Pancreas (tissue), 10 donors: ENCODE results near the gene SRGAP3. TPM values are rescaled to one million over a fixed set of nuclear protein-coding genes. Genes with fewer than 3 reads are reported as not detected.

Experiments
- ATAC-seq, 4 donors: fragments of 200-7000 bp; cut with Tn5 transposase; one replicate each; pipeline versions ENCODE4 v1.8.0 to v1.9.1; 2020; ENCODE audit warnings: mild to moderate bottlenecking in 4 of 4, moderate library complexity in 4 of 4
- DNase-seq, 6 donors: peaks; one replicate each; pipeline ENCODE4 v3.0.0-alpha.2; 2020
- FAIRE-seq: peaks from 2 replicates; lab custom pipeline; 2012; peaks lifted over from hg19 to GRCh38; lab: Jason Lieb, UNC
- H3K27ac ChIP-seq, 4 donors: fragments of 200-600 bp; sonication (generic); 1 replicate in 3 of 4; 2 replicates in 1 of 4; pipeline versions ENCODE4 v1.5.0 to v1.8.0; 2020
- H3K27me3 ChIP-seq, 4 donors: fragments of 200-600 bp; one replicate each; pipeline ENCODE4 v1.8.0; 2021
- H3K36me3 ChIP-seq, 3 donors: fragments of 200-600 bp; sonication (generic) in 1 of 3; one replicate each; pipeline versions ENCODE4 v1.5.0 to v1.8.0; 2020 to 2021
- H3K4me1 ChIP-seq, 3 donors: fragments of 200-600 bp; one replicate each; pipeline ENCODE4 v1.8.0; 2021
- H3K4me3 ChIP-seq, 4 donors: fragments of 200-600 bp; sonication (generic) in 2 of 4; one replicate each; pipeline versions ENCODE4 v1.5.0 to v1.8.0; 2020 to 2021
- H3K9me3 ChIP-seq, 4 donors: fragments of 200-600 bp; one replicate each; pipeline ENCODE4 v1.8.0; 2021
- CTCF ChIP-seq, 4 donors: fragments of 200-600 bp; sonication (generic) in 3 of 4; IDR thresholded peaks; one replicate each; pipeline versions ENCODE4 v1.5.0 to v1.8.0; 2021; ENCODE audit warnings: antibody characterized with exemption in 4 of 4
- WGBS, 2 donors: extraction: QIAGEN DNeasy Blood & Tissue Kit; methylation state at CpG; one replicate each; pipeline ENCODE4 v1.1.7; 2013; 5-methylcytosine and 5-hydroxymethylcytosine counted together
- intact Hi-C, 3 donors: fragments of 100-400 bp; cut with DNase I; formaldehyde crosslinking; loops; one replicate each; pipeline versions ENCODE4 v1.11.1 to v1.14.2; 2022
- polyA plus RNA-seq, 2 donors: library from polyadenylated mRNA; stranded (reverse); fragments of 200-250 nt; gene quantifications; one replicate each; pipeline ENCODE4 v1.2.3, GENCODE V29; 2013
- total RNA-seq, 6 donors: library from RNA; stranded (reverse); fragmentation: NEBNext Ultra II Directional in 4 of 6; extraction: Animal tissue kit (Norgen Biotek cat#: 25700) in 4 of 6; gene quantifications; one replicate each; pipeline versions ENCODE4 v1.2.1 to v1.2.4, GENCODE V29; 2021 to 2023
- donor health status: healthy with polysubstance abuse.
- donor health status: DM: no; HTN: no; CAD: no; lungs with moderate emphysema.
- donor health status: DM: no; HTN: no; CAD: no.
- donor health status: control.
- donor health status: control.
- donor health status: Bipolar disorder and iron deficiency.
- donor health status: DM: yes; HTN: yes; CAD: no.
- donor health status: DM: no; HTN: no; CAD: no.
- donor health status: DM: no; HTN: no; CAD: no.
- donor health status: DM: yes; HTN: yes; CAD: no.

SRGAP3 gene
- total and polyA plus RNA-seq, 8 donors = 1.9 to 6.5 (median 3.0) TPM

GRCh38 chr3:9225268-9225667 lies 24.2 kb downstream of the SRGAP3 start:
- no peak overlapping the region for H3K4me3 ChIP-seq
- TF ChIP-seq CTCF (IDR thresholded peaks at IDR 0.05) = no peak
- no peak overlapping the region for H3K27ac ChIP-seq
- DNase-seq = no peak
- no peaks in the 10 kb centered on the region for H3K9me3 ChIP-seq
- no peak for ATAC-seq
- FAIRE-seq = no peak
- no peaks in the 10 kb centered on the region for H3K4me1 ChIP-seq
- no peaks in the 10 kb centered on the region for H3K27me3 ChIP-seq
- WGBS, 2 donors = 97 to 100% methylated on average over 1 of the region's 1 CpG
- H3K36me3 ChIP-seq = no peaks in the 10 kb centered on the region
- intact Hi-C loops = no loop called here

DNA sequence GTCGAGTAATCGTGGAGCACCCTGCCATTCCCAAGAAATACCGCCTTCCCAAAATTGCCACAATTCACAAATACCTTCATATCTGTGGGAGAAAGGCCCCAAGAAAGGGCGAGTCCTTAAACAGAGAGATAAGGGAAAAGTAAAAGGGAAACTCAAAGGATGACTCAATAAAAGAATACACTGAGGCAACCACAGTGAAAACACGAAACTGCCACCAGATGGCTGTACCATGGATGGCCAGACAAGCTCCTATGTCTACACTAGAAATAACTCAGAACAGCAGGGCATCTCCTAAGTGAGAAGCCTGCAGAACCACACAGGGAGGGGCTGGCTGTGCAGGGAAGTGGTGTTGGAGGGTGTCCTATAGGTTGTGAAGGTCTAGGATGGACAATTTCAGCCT lies 25.0 kb downstream of the SRGAP3 start:
- DNase-seq (no peak), FAIRE-seq (no peak), ATAC-seq (no peak)
- Histone ChIP-seq H3K4me3 (no peak overlapping the region), H3K27ac (no peak overlapping the region), H3K36me3 (no peaks in the 10 kb centered on the region), H3K27me3 (no peaks in the 10 kb centered on the region), H3K4me1 (no peaks in the 10 kb centered on the region), H3K9me3 (no peaks in the 10 kb centered on the region)
- WGBS, 2 donors = 82 to 84% methylated on average over 5 of the region's 5 CpGs
- no peak for TF ChIP-seq CTCF (IDR thresholded peaks at IDR 0.05)
- intact Hi-C loops = no loop called here

DNA sequence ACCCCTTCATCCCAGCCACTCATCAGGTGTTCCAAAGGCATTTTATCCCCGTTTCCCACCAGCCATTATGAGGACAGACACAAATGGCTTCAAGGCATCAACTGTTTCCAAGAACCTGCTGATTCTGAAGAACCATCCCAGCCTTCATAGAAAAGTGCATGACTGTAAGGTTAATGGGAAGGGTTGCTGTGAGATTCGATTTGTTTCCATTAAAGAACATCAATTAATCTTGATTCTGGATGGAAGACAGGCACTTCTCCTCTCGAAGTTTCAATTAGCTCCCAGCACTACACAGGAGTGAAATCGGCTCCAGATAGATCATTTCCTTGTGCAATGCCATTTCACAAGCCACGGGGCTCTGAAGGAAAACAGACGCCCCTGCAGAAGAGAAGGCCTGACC lies 25.8 kb downstream of the SRGAP3 start:
- TF ChIP-seq CTCF (IDR thresholded peaks at IDR 0.05) = no peak
- Histone ChIP-seq H3K36me3 (no peaks in the 10 kb centered on the region), H3K4me3 (no peak overlapping the region), H3K27me3 (no peaks in the 10 kb centered on the region), H3K9me3 (no peaks in the 10 kb centered on the region), H3K27ac (no peak overlapping the region), H3K4me1 (no peaks in the 10 kb centered on the region)
- 66 to 68% methylated on average over 6 of the region's 6 CpGs for WGBS, 2 donors
- no peak for ATAC-seq
- intact Hi-C loops = no loop called here
- no peak for FAIRE-seq
- DNase-seq = no peak

DNA sequence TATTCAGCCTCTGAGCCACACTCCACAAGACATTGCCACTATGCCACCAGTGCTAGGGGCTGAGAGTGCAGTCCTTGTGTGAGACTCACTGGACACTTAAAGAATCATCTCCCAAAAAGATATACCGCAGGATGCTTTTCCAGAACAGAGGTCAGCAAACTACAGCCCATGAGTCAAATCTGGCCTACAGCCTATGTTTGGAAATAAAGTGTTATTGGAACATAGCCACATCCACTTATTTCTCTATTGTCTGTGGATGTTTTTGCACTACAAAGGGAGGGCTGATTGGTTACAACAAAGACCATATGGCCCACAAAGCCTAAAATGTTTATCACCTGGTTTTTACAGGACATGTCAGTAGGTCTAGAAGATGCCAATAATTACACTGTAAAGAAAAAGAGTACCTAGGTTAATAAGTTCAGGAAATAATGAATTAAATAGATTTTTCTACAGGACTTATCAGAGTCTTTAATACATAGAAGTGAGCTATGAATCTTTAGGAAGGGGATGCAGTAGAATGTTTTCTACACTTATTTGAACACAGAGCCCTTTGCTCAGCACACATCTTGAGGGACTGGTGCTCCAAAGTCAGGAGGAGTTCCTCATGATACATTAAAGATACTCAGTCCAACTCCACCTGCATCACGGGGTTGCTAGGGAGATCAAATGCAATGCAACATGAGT lies 26.3 kb downstream of the SRGAP3 start:
- H3K27ac ChIP-seq = no peak overlapping the region
- no peak for DNase-seq
- no peaks in the 10 kb centered on the region for H3K4me1 ChIP-seq
- H3K4me3 ChIP-seq = no peak overlapping the region
- H3K36me3 ChIP-seq = no peaks in the 10 kb centered on the region
- intact Hi-C loops = no loop called here
- ATAC-seq = no peak
- no peaks in the 10 kb centered on the region for H3K27me3 ChIP-seq
- TF ChIP-seq CTCF (IDR thresholded peaks at IDR 0.05) = no peak
- no peak for FAIRE-seq
- H3K9me3 ChIP-seq = no peaks in the 10 kb centered on the region
- WGBS, 2 donors = 91% methylated on average over 2 of the region's 2 CpGs

DNA sequence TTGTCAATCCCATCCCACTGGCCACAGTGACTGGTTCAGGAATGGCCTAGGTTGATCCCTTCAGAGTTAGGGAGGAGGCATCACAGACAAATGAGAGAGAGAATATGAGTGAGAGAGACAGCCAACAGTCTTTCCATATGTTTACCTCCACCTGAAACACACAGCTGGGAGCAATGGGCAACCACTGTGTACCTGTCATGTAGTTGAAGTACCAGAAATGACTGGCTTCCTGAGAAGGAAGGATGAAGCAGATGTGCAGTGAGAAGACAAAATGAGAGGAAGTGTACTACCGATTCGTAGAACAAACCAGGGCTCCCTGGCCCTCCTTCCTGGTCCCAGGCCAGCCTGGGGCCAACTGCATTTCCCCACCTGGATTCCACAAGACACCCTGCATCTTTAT lies 27.4 kb downstream of the SRGAP3 start:
- no peak overlapping the region for H3K4me3 ChIP-seq
- FAIRE-seq (no peak), ATAC-seq (no peak), DNase-seq (no peak)
- TF ChIP-seq CTCF (IDR thresholded peaks at IDR 0.05) = no peak
- H3K4me1 ChIP-seq = no peaks in the 10 kb centered on the region
- 87 to 92% methylated on average over 2 of the region's 2 CpGs for WGBS, 2 donors
- no peaks in the 10 kb centered on the region for H3K9me3 ChIP-seq
- H3K36me3 ChIP-seq = no peaks in the 10 kb centered on the region
- intact Hi-C loops = no loop called here
- no peak overlapping the region for H3K27ac ChIP-seq
- H3K27me3 ChIP-seq = no peaks in the 10 kb centered on the region
